ENCODE measurements around the gene CEACAM20. TPM values are rescaled to one million over a fixed set of nuclear protein-coding genes. Genes with fewer than 3 reads are reported as not detected.

Gene CEACAM20
- total and polyA plus RNA-seq, 8 donors = 0.55 TPM; not detected in 7

Small RNAs within 50 kb of the gene (small RNA-seq; reads per million reads assigned to genes)
- 0 reads per million in 4 donors for gene AC243964.1

Other genes with a start within 250 kb of the CEACAM20 start
- gene ZNF235, start 224.7 kb downstream of the CEACAM20 start, total RNA-seq = 10 to 100 TPM in 1 of 5 donors, 1 to 10 TPM in 3, under 1 TPM in 1; 0.89 to 14.9 (median 2.9) TPM
- gene ZNF235, start 224.7 kb downstream of the CEACAM20 start, polyA plus RNA-seq = 1 to 10 TPM; 1.1 to 1.5 (median 1.2) TPM
- 10 to 100 TPM in 2 of 5 donors, 1 to 10 TPM in 3; 1.2 to 20.1 (median 9.7) TPM for gene ZNF112, start 173.0 kb downstream of the CEACAM20 start, total RNA-seq
- 1 to 10 TPM; 1.1 to 1.7 (median 1.2) TPM for gene ZNF112, start 173.0 kb downstream of the CEACAM20 start, polyA plus RNA-seq
- gene ZNF285, start 128.1 kb downstream of the CEACAM20 start, total RNA-seq = 1 to 10 TPM in 2 of 5 donors, under 1 TPM in 3; 0.43 to 5.0 (median 0.89) TPM
- 1 to 10 TPM in 1 of 3 donors, under 1 TPM in 2; 0.25 to 1.4 (median 0.46) TPM for gene ZNF285, start 128.1 kb downstream of the CEACAM20 start, polyA plus RNA-seq
- 10 to 100 TPM in 2 of 5 donors, 1 to 10 TPM in 1, not detected in 2; 1.3 to 12.6 (median 10.1) TPM for gene ZNF229, start 81.2 kb downstream of the CEACAM20 start, total RNA-seq
- gene ZNF229, start 81.2 kb downstream of the CEACAM20 start, polyA plus RNA-seq = 1 to 10 TPM in 2 of 3 donors, under 1 TPM in 1; 0.44 to 1.8 (median 1.4) TPM
- 10 to 100 TPM in 4 of 5 donors, under 1 TPM in 1; 0.58 to 94.7 (median 20.9) TPM for gene ZNF180, start 29.2 kb downstream of the CEACAM20 start, total RNA-seq
- 1 to 10 TPM; 2.7 to 4.6 (median 2.9) TPM for gene ZNF180, start 29.2 kb downstream of the CEACAM20 start, polyA plus RNA-seq
- gene IGSF23, start 83.9 kb upstream of the CEACAM20 start, total RNA-seq = under 1 TPM in 1 of 5 donors, not detected in 4; 0.73 TPM
- gene IGSF23, start 83.9 kb upstream of the CEACAM20 start, polyA plus RNA-seq = not detected
- gene PVR, start 114.2 kb upstream of the CEACAM20 start, total RNA-seq = 10 to 100 TPM; 33.2 to 80.8 (median 39.1) TPM
- gene PVR, start 114.2 kb upstream of the CEACAM20 start, polyA plus RNA-seq = 10 to 100 TPM in 1 of 3 donors, 1 to 10 TPM in 2; 4.9 to 15.8 (median 10.0) TPM
- 10 to 100 TPM in 1 of 5 donors, 1 to 10 TPM in 3, under 1 TPM in 1; 0.58 to 17.0 (median 2.9) TPM for gene CEACAM19, start 141.8 kb upstream of the CEACAM20 start, total RNA-seq
- gene CEACAM19, start 141.8 kb upstream of the CEACAM20 start, polyA plus RNA-seq = 1 to 10 TPM; 2.0 to 6.4 (median 2.3) TPM
- not detected for gene CEACAM16, start 169.5 kb upstream of the CEACAM20 start, total RNA-seq
- gene CEACAM16, start 169.5 kb upstream of the CEACAM20 start, polyA plus RNA-seq = not detected
- 100 to 1,000 TPM in 3 of 5 donors, 10 to 100 TPM in 1, 1 to 10 TPM in 1; 4.4 to 322 (median 139) TPM for gene BCL3, start 219.0 kb upstream of the CEACAM20 start, total RNA-seq
- gene BCL3, start 219.0 kb upstream of the CEACAM20 start, polyA plus RNA-seq = 10 to 100 TPM; 53.5 to 94.1 (median 65.5) TPM
- 100 to 1,000 TPM in 1 of 5 donors, 10 to 100 TPM in 4; 13.2 to 178 (median 57.2) TPM for gene CBLC, start 248.2 kb upstream of the CEACAM20 start, total RNA-seq
- gene CBLC, start 248.2 kb upstream of the CEACAM20 start, polyA plus RNA-seq = 10 to 100 TPM; 23.3 to 50.9 (median 27.4) TPM

Measured in stomach (tissue), 8 donors.